GM12892 (cell line): Measurements from ENCODE around the gene GSN.

Experiments
- POLR2A ChIP-seq: IDR thresholded peaks from 2 replicates; pipeline ENCODE4 v1.6.1; 2011; ENCODE audit warnings: low read depth, low read length, control low read depth
- POLR2AphosphoS5 ChIP-seq: IDR thresholded peaks from 2 replicates; pipeline ENCODE4 v1.6.1; 2011; ENCODE audit warnings: low read depth, low read length, control low read depth
- TAF1 ChIP-seq: IDR thresholded peaks from 2 replicates; pipeline ENCODE4 v1.6.1; 2011; ENCODE audit warnings: low read depth, mild to moderate bottlenecking, control low read depth, low read length, borderline replicate concordance

DNA sequence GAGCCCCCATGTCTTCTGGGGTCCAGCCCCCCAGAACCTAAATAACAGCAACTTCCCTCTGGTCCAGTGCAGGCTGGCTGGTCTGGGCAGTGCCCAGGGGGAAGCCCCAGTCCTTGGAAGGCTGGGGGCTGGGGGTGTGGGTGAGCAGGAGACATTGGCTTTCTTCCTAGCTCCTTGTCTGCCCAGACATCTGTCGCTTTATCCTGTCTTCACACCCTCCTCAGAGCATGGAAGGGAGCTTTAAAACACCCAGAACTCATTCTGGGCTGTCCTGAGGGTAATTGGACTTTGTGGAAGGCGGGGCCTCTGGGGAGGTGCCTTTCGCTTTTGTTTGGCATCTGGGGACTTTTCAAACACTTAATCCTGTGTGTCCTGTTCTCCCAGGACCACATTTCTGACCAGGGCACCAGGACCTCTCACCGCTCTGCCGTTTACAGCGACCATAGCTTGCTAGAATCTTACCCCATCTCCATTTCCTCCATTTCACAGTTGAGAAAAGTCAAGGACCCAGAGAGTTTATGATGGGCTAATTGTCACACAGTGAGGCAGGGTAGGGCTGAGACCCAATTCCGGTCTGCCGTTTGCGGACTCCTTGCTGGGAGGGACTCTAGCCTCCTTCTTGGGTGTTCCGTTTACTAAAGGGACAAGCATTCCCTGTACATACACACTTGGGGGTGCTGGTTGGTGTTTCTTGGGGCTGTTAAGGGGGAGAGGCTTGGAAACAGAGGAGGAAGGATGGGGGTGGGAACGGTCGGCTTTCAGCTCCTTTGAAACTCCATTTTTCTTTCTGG, 1.1 kb downstream of the GSN start:
- no peak for TF ChIP-seq POLR2AphosphoS5
- no peak for TF ChIP-seq POLR2A
- no peak for TF ChIP-seq TAF1
